ENCODE results near the gene ZBTB37.
A peak's percentile ranks its signal among the peaks of the same experiment; 100 is the strongest.
"Not testable (repeated sequence)": the region's sequence is repeated elsewhere in the genome, so short reads cannot be mapped to it uniquely, and the experiment has no call there.

The ZBTB37 gene

GRCh38 chr1:173900992-173901391 is 32.8 kb downstream of the ZBTB37 start:
- no peak for TF ChIP-seq POLR2A (IDR thresholded peaks at IDR 0.05; ENCODE audit: low read depth, low read length)
- FAIRE-seq (no peak), DNase-seq (ENCODE audit: insufficient read length, low spot score) (no peak)

DNA sequence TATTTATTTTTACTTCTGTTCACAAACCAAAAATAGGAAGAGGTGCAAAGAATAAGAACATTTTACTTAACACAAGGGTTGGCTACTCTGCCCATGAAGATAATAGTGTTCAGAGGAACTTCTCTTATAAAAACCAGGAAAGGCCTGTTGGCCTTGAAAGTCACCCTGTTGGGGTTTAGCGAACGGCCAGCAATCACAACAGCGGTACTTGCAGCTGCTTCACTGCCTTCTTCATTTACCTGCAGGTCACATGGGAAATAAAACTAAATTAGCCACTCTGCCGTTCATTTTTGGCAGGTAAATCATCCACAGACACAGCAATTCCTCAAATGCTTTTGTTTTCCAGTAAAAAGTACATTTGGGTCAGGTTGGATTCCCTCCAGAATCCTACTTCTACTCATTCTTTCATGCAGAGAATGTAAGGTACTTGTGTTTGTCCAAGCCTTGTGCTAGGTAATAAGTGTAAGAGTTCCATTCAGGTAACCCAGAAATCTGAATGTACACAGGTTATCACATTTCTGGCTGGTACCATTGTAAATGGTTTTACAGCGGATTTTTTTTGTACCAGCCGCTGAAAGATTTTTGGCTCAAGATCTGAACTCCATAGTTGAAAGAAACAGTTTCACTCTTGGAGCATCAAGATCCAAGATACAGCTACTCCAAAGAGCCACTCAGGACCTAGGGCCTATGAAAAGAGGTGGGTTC is 35.8 kb downstream of the ZBTB37 start:
- no peak for DNase-seq (ENCODE audit: insufficient read length, low spot score)
- no peak for FAIRE-seq
- TF ChIP-seq POLR2A (IDR thresholded peaks at IDR 0.05; ENCODE audit: low read depth, low read length): no peak

DNA sequence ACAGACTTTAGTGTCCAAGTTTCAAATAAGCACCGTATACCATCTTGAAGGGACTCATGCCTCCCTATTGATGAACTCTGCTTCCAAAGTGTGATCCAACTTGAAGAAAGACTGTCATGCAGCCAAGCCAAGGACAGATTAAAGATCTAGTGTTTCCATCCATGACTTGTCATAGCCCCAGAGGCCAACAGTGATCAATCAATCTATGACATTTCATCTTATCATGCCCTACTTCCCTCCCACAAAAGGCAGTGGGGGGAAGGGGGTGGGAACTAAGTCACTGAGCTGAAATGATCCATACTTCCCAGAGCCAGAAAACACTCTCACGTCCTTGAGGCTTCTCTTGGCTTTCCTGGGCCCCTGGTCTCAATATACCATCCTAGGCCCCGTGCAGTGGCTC is 44.9 kb downstream of the ZBTB37 start:
- FAIRE-seq: no peak
- no peak for TF ChIP-seq POLR2A (IDR thresholded peaks at IDR 0.05; ENCODE audit: low read depth, low read length)

GRCh38 chr1:173914366-173914871 is 46.2 kb downstream of the ZBTB37 start:
- DNase-seq (ENCODE audit: insufficient read length, low spot score): peak; percentile 42
- FAIRE-seq: no peak
- TF ChIP-seq POLR2A (IDR thresholded peaks at IDR 0.05; ENCODE audit: low read depth, low read length): no peak

More for the DNA sequence above, 44.9 kb downstream of the ZBTB37 start:
- no peak for DNase-seq (ENCODE audit: insufficient read length, low spot score)

GRCh38 chr1:173915596-173915995 is 47.4 kb downstream of the ZBTB37 start:
- TF ChIP-seq POLR2A (IDR thresholded peaks at IDR 0.05; ENCODE audit: low read depth, low read length): no peak
- FAIRE-seq (no peak), DNase-seq (ENCODE audit: insufficient read length, low spot score) (no peak)

DNA sequence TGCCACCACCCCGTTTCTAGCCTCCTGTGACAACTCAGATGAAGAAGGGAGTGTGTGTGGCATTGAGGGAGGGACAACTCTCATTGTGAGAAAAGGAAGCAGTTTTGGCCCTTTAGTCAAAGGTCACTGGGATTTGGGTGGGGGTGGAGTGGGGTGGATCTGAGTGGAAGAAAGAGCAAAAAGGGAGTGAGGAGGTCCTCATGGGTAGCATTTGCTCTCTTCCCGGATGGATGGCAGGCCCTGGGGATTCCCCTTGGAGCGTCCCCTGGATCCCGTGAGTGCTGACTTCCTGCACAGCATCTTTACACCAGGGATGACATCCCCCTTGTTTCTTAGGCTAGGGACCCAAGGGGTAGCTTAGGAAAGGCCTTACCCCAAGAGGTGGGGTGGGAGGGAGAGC is 48.5 kb downstream of the ZBTB37 start:
- no peak for FAIRE-seq
- TF ChIP-seq POLR2A (IDR thresholded peaks at IDR 0.05; ENCODE audit: low read depth, low read length): no peak
- no peak for DNase-seq (ENCODE audit: insufficient read length, low spot score)

DNA sequence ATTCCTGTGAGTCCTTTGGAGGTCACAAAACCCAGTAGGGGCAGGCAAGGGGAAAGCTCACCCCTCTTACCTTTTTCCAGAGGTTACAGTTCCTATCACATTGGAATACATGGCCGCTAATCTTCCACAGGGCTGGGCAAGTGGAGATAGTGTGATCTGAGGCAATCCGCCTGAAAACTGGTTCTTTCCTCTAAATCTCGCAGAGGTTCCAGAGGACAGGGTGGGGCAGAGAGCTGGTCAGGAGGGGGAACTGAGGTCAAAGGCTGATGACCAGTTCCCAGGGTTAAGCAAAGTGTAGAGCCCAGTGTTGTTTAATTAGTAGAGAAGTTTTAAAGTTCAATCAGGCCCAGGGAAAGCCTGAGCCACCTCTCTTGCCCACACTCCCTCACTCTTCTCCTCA is 49.0 kb downstream of the ZBTB37 start, which contains the start of gene SERPINC1:
Gene SERPINC1, minus strand, starts transcription at position 179 of the 400 bp plus-strand sequence. Its CDS starts 68 bp downstream, at position 111.
- no peak for DNase-seq (ENCODE audit: insufficient read length, low spot score)
- no peak for TF ChIP-seq POLR2A (IDR thresholded peaks at IDR 0.05; ENCODE audit: low read depth, low read length)
- FAIRE-seq: no peak

- DNase-seq (ENCODE audit: insufficient read length, low spot score) (no peak), FAIRE-seq (no peak)
- no peak for TF ChIP-seq POLR2A (IDR thresholded peaks at IDR 0.05; ENCODE audit: low read depth, low read length)
Observed at GRCh38 chr1:173917635-173918493, 49.7 kb downstream of the ZBTB37 start.

- DNase-seq (ENCODE audit: insufficient read length, low spot score): no peak
- TF ChIP-seq POLR2A (IDR thresholded peaks at IDR 0.05; ENCODE audit: low read depth, low read length): no peak
- no peak for FAIRE-seq
Observed at GRCh38 chr1:173920861-173921260, 52.7 kb downstream of the ZBTB37 start.

DNA sequence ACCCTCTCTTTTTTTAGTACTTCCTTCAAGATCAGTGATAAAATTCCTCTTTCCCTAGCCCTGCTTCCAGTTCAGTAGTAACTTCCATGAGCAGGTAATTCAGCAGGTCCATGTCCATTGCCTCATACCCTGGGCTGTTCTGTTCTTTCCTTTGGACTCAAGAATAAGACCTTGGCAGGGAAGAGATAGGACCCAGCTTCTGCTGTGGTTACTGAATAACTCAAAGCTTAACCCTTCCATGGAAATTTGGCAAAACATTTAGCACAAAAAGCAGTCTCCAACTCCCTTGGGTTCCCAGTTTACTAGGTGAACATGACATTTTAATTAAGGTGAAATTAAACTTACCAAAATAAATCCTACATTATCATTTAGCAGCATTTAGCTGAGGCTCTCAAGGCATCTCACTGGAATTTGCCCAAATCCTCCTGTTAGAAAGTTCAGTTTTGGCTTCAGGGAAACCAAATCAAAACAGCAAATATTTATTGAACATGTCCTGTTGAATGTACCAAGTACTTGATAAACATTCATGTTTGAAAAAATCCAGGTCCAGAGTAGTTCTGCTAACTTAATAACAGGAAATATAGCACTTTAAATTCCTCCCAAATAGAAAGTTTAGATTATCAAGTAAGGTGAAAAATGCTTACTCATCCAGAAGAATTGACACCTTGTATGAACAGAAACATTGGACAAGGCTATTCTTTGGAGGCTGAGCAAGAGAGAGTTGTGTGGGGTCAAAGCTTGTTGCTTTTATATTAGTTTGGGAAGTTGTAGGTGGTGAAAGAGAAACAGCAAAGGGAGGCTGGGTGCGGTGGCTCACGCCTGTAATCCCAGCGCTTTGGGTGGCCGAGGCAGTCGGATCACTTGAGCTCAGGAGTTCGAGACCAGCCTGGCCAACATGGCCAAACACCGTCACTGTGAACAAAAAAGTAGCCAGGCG is 57.4 kb downstream of the ZBTB37 start:
- DNase-seq (ENCODE audit: insufficient read length, low spot score) (no peak), FAIRE-seq (no peak)
- TF ChIP-seq POLR2A (IDR thresholded peaks at IDR 0.05; ENCODE audit: low read depth, low read length): no peak

DNA sequence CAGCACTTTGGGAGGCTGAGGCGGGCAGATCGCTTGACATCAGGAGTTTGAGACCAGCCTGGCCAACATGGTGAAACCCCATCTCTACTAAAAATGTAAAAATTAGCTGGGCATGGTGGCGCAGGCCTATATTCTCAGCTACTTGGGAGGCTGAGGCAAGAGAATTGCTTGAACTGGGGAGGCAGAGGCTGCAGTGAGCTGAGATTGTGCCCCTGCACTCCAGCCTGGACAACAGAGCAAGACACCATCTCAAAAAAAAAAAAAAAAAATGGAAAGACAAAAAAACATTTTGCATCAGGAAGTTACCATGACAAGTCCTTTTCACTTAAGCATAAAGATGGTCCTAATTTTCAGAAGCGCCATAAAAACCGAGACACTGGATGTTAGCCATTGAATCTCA is 62.4 kb downstream of the ZBTB37 start:
- not testable (repeated sequence) for FAIRE-seq; DNase-seq (ENCODE audit: insufficient read length, low spot score)

DNA sequence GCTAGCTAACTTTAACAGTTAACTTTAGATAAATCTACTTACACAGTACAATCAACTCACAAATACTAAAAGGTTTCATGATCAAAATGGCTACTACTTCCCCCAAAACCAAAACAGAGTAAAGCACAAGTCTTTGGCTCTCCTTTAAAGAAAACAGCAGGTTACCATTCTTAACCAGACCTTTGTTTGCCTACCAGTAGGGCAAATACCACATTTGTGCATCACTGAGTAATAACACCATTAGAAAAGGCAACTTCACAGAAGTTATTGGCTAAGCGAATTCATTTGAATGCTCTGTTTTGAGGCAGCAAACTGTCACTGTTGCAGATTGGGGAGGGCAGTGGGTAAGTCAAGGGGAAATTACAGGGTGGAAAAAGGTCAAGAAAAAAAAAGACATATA is 66.3 kb downstream of the ZBTB37 start:
- FAIRE-seq (no peak), DNase-seq (ENCODE audit: insufficient read length, low spot score) (no peak)

GRCh38 chr1:173937062-173937461 is 68.9 kb downstream of the ZBTB37 start:
- TF ChIP-seq POLR2A (IDR thresholded peaks at IDR 0.05; ENCODE audit: low read depth, low read length): no peak
- no peak for DNase-seq (ENCODE audit: insufficient read length, low spot score)
- no peak for FAIRE-seq

More for the DNA sequence above, 66.3 kb downstream of the ZBTB37 start:
- TF ChIP-seq POLR2A (IDR thresholded peaks at IDR 0.05; ENCODE audit: low read depth, low read length): no peak
